Measurements from ENCODE around the gene GRM1.

The GRM1 gene

GRCh38 chr6:146434732-146435390 is 406.0 kb downstream of the GRM1 start:
- in situ Hi-C loops (cut with HindIII; ENCODE audit: low sequenced_read_pairs): no loop called here

DNA sequence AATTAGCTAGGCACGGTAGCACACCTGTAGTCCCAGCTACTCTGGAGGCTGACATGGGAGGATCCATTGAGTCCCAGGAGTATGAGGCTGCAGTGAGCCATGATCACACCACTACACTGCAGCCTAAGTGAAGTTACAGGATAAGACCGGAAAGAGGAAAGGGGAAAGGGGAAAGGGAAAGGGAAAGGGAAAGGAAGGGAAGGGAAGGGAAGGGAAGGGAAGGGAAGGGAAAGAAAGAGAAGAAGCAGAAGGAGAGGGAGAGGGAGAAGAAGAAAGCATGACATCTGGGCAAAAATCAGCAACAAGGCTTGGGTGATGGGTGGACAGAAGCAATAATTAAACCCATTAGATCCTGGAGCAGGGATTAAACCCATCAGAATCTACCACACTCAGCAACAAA is 413.0 kb downstream of the GRM1 start:
- in situ Hi-C loops (cut with HindIII; ENCODE audit: low sequenced_read_pairs): no loop called here

DNA sequence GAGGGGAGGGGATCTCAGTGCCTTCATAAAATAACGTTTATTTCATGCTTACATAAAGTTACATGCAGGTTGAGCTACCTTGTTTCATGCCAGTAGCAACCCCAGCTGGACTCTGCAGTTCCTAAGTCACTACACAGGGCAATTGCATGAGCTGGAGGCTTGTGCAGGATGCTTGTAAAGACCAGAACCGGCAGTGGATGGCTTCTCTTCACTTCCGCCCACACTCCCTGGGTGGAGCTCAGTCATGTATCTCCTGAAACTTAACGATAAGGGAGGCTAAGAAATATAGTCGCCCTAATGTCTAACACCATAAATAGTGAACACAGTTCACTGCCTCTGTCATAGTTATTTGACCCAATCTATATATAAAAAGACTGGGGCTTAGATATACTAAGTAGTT is 415.3 kb downstream of the GRM1 start:
- in situ Hi-C loops (cut with HindIII; ENCODE audit: low sequenced_read_pairs): no loop called here

GRCh38 chr6:146445233-146445632 is 416.4 kb downstream of the GRM1 start:
- in situ Hi-C loops (cut with HindIII; ENCODE audit: low sequenced_read_pairs): no loop called here

- in situ Hi-C loops (cut with HindIII; ENCODE audit: low sequenced_read_pairs): no loop called here
Measured at GRCh38 chr6:146456886-146457285, 428.0 kb downstream of the GRM1 start.

DNA sequence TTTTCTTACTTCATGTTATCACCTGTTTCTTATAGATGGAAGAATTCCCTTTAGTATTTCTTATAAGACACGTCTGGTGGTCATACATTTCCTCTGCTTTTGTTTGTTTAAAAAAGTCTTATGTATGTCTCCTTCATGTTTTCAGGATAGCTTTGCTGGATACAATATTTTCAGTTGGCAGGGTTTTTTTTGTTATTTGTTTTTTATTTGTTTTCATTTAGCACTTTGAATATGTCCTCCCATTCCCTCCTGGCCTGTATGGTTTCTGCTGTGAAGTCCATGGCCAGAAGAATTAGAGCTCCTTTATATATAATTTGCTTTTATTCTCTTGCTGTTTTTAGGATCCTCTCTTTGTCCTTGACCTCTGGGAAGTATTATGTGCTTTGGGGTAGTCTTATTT is 432.1 kb downstream of the GRM1 start:
- in situ Hi-C loops (cut with HindIII; ENCODE audit: low sequenced_read_pairs): no loop called here

DNA sequence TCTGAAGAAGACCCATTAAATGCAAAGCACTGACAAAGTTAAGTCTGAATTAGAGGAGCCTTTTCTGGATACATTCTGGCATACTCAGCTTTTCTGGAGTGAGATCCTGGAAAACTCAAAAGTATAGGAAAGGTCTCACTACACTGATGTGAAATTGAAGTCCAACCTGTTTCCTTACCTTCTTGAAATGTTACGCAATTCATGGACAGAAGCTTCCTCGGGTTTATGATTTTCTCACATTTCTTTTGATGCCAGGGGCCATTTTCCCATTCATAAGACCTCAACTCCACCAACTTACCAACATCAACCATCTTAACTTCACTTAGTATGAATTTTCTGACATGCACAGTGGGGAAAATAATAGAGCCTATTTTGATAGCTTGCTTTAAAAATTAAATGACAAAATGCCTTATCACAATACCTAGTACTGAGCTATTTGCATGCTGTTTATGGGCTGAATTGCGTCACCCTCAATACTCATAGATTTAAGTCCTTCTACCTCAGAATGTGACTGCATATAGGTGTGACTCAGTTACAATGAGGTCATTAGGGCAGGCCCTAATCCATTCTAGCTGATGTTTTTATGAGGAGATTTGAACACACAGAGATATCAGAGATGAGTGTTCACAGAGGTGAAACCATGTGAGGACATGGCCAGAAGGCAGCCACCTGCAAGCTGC is 441.4 kb downstream of the GRM1 start:
- in situ Hi-C loops (cut with HindIII; ENCODE audit: low sequenced_read_pairs): no loop called here

DNA sequence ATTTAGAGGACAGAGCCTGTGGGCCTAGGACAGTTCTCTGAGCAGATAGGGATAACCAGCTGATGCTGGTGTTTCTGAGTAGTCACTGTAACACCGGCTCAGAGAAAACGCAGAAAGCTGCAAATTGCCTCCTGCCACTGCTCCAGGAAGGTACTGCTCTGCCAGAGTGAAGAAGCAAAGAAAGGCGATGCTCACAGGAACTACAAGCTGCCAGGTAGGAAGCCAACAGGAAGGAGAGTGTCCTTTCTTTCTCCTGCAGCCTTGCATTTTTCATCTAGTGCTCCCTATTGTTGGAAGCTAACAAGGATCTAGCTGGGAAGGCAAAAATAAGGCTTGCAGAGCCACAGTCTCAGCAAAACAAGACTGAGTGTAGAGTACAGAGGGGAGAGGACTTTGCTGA is 444.1 kb downstream of the GRM1 start:
- in situ Hi-C loops (cut with HindIII; ENCODE audit: low sequenced_read_pairs): no loop called here

- in situ Hi-C loops (cut with HindIII; ENCODE audit: low sequenced_read_pairs): no loop called here
Measured at GRCh38 chr6:146481527-146481926, 452.7 kb downstream of the GRM1 start.

DNA sequence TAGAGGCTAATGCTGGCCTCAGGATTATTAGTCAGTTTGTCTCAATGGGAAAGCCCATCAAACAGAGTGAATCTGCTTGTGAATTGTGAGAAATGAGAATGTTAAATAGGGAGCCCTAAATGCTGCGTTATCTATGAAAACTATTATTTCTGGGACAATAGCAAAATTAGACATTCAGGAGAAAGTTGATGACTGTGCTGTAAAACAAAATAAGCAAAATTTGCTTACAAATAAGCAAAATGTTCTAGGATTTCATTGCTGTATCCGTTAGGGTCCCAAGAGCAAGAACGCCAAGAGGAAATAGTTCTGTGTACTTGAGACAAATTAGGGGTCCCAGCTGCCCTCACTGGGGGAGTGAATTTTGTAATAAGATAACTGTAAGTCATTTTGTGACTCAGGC is 455.5 kb downstream of the GRM1 start:
- in situ Hi-C loops (cut with HindIII; ENCODE audit: low sequenced_read_pairs): no loop called here
